Epidermal melanocyte (primary cell): ENCODE results near the gene SSC5D.
"Not testable (repeated sequence)": the region's sequence is repeated elsewhere in the genome, so short reads cannot be mapped to it uniquely, and the experiment has no call there.

Experiments
- DNase-seq: peaks from one replicate; pipeline ENCODE4 v3.0.0; 2011; ENCODE audit warnings: low spot score; ENCODE audit not compliant: insufficient read length

SSC5D gene

DNA sequence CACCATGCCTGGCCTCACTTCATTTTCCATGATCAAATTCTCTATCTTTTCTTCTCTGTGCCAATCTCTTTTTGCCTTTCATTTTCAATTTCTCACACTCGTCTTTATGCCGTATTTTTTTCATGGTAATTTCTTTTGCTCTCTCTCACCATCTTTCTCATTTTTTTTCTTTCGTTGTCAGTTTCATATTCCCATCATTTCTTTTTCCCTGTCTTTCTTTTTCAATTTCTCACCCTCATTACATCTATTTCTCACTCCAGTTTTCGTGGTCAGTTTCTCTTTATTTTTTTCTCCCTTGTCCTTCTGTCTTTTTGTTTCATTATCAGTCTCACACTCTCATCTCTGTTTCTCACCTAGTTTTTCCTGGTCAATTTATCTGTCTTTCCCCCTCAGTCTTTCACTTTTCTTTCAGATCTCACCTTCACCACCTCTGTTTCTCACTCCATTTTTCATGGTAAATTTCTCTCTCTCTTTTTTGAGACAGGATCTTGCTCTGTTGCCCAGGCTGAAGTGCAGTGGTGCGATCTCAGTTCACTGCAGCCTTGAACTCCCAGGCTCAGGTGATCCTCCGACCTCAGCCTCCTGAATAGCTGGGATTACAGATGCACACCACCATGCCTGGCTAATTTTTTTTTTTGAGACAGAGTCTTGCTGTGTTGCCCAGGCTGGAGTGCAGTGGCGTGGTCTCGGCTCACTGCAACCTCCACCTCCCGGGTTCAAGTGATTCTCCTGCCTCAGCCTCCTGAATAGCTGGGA lies 14.1 kb downstream of the SSC5D start:
- no peak for DNase-seq

DNA sequence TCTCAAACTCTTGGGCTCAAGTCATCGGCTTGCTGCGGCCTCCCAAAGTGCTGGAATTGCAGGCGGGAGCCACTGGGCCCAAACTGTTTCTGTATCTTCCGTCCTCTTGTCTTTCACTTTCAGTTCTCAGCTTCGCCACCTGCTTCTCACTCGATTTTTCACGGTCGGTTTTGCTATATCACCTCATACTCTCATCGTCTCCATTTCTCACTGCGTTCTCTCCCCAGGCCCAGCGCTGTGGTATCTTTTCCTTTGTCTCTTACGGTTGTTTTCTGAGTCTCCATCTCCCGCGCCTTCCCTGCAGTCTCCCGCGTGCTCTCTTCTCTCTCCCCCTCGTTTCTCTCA lies 14.9 kb downstream of the SSC5D start:
- no peak for DNase-seq

DNA sequence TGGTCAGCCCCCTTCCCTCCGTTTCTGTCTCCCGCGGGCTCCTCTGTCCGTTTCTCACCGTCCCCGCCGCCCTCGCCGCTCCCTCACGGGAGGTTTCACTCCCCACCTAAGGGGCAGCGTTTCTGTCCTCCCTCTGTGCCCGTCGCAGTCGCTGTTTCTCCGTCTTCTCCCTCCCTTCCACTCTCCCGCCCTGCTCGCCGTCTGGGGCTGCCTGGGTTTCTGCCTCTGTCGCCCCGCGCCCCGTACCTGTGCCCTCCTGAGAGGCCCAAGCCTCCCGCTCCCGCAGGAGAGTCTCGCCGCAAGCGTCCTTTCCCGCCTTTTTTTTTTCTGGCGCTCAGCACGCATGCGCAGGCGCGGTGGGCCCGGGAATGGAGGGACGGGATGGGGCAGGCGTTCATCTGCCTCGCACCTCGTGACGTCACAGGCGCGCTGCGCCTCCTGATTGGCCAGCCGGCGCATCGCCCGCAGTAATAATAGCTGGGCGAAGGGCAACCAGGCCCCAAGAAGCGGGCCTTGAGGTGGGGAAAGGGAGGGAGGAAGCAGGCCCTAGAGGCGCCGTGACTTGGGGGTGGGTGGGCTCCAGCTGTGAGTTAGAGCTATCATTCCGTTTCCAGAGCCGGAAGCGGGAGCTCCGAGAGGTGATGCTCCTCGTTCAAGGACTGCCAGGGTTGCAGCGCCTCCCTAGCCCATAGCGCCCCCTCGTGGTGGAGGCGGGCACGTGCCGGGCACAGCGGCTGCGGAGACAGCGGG lies 15.4 kb downstream of the SSC5D start:
- DNase-seq: peak; percentile 97

DNA sequence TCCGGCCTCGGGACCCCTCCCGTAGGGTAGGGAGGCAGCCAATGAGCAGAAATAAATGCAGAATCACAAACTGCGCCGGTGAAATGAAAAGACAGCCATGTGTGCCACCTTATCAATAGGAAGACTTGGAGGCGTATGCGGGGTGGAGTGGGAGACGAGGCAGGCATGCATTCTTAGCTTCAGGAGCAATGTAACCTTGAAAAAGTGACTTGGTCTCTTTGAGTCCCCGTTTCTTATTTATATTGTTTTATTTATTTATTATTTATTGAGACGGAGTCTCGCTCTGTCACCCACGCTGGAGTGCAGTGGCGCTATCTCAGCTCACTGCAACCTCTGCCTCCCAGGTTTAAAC lies 16.0 kb downstream of the SSC5D start:
- no peak for DNase-seq

DNA sequence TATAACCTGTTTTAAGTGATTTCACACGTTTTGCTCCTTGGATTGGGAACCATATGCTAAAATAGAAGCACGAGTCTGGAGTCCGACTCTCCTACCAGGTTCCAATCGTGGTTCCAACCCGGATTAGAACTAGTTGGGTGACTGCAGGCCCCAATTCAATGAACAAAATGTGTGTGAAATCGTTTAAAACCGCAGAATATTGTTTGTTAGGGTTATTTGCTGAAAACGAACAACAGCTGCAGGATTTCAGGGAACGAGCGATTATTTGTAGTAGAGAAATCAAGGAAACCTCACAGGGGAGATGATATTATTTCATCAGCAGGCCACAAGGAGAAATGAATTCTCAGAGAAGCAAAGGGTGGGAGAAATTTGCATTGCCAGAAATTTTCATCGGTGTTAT lies 16.7 kb downstream of the SSC5D start:
- DNase-seq: no peak

DNA sequence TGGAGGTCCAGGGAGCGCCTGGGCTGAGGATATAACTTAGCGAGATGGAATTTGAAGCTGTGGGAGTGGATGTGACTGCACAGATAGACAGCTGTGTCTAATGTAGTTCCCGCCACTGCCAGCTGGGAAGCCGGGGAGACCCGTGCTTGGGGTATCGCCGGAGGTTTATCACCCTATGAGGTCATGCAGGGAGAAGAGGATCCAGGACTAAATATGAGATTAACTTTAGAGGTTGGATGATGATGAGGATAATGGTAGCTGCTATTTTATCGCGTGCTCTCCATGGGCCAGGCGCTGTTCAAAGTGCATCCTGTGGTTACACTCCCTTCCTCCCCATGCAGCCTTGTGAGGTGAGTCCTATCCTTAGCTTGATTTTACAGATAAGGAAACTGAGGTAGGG lies 19.9 kb downstream of the SSC5D start:
- DNase-seq: no peak

DNA sequence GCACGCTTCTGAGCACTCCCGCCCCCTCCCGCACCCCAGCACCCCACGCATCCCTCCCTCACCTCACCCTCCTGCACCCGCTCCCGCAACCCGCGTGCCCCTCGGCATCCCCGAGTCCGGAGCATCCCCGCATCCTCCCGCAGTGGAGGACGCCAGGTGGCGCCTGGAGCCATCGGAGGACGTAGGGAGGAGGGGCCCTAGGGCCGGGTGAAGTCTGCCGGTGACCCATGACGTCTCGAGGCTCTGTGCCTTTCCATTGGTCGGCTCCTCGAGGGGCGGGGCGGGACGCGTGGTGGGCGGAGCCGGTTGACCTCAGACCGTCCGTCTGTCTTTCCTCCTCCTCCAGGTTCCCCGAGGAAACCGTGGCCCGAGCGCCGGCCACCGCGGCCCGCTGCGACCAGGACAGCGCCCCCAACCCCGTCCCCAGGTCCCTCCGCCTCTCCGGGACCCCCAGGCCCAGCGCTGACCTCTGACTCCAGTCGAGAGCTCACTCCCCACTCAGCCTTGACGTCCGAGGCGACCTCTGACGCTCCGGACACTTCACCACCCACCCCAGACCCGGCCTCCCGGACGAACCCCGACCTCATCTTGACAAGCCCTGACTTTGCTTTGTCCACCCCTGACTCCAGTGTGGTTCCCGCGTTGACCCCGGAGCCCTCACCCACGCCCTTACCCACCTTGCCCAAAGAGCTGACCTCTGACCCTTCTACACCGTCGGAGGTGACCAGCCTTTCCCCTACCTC lies 28.8 kb downstream of the SSC5D start:
- DNase-seq: peak; percentile 100

DNA sequence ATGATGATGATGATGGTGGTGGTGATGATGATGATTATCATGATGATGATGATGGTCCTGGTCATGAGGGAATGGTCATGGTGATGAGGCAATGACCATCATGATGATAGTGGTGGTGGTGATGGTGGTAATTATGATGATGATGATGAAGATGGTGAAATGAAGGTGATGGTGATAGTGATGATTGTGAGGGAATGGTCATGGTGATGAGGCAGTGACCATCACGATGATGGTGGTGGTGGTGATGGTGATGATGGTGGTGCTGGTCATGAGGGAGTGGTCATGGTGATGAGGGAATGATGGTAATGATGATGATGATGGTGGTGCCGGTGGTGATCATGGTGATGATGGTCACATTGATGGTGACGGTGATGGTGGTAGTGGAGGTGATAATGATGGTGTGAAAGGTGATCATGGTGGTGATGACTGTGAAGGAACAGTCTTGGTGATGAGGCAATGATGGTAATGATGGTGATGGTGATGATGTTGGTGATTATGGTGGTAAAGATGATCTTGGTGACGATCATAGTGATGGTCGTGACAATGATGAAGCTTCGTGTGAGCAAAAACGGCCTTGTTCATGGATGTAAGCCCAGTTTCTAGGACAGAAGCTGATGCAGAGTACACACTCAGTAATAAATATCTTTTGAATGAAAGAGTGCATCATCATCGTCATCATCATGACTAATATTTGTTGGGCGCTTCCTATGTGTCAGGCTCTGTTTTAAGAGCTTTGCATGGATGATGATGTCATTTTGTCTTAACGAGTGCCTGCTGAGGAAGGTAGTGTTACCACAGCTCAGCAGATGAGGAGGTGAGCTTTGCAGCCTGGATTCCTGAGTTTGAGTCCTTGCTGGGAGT lies 31.4 kb downstream of the SSC5D start:
- no peak for DNase-seq

DNA sequence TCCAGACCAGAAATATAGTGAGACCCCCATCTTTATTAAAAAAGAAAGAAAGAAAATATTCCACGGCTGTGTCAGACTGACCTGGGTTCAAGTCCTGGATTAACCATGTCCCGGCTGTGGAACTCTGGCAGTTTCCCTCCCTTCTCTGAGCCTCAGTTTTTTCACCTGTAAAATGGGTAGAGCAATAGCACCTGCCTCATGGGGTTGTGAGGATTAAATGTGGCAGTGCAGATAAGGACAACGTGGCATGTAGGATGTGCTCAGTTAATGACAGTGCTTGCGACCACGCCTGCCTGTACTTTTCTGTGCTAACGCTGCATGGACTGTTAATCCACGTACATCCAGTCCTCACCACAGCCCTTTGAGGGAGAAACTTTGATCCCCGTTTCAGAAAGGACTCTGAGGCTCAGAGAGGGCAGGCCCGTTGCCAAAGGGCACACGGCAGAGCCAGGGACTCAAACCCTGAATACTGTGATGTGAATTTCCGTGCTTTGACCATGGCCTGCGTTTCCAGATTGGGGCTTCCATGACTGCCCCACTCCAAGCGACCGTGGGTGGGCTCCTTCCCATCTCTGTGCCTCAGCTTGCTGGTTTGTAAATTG lies 32.6 kb downstream of the SSC5D start:
- no peak for DNase-seq

DNA sequence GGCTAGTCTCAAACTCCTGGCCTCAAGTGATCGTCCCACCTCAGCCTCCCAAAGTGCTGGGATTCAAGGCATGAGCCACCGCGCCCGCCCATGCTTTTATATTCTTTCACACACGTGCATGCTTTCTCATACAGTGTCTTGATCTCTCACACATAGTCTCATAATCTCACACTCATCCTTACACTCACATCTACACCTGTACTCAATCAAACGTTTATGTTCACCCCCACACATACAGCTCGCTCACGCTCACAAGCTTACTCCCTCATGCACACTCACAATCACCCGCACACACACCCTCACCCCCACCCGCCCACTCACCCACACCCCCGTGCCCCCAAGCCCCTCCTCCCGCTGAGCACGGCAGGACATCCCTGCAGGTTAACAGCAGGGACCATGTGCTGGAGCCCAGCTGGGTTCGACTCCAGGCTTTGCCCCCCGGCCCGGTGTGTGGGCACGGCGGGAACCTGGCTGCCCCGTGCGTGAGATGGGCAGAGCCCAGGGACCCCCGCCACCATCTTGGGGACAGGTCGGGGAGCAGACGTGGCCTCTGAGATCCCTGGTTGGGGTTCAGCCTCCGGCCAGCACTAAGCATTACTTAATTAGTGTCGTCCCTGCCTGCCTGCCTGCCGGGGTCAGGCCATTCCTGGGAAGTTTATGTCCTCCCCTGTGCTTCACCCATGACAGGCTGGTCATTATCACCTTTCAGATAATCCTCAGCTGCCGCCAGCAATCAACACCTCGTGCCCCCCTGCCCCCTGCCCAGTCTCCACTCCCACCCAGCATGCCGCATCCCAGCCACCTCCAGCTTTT lies 37.3 kb downstream of the SSC5D start:
- DNase-seq: no peak

DNA sequence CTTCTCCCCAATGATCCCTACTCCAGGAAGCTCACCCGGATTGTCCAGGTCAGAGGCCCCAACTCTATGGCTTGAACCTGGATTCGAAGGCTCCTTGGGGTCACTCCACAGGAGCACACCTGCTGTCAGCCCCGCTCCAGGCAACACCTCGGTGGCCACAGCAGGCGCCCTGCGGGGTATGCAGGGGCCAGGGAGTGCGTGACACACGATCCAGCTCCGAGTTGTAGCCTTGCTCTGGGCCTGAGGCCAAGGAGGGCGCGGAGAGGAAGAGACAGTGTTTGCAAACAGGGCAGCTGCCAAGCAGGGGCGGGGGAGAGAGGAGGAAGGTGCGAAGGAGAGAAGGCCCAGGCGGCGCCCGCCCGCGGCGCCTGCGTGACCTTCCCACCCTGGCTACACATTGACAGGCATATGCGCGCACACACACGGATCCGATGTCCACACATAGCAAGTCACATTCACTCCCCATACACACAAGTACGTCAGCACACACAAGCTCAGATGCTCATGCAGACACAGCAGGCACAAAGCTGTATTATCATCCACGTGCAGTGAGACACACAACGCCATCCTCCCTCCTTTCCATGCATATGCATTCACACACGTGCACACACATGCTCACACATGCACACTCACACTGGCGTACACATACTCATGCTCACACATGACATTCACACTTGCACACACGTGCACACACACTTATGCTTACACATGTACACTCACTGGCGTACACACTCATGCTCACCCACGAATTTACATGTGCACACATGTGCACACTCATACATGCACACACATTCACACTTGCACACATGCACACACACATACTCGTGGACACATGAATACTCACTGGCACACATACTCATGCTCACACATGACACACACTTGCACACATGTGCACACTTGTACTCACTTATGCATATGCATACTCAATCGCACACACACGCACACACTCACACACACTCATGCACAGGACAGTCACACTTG lies 38.3 kb downstream of the SSC5D start:
- DNase-seq: no peak

DNA sequence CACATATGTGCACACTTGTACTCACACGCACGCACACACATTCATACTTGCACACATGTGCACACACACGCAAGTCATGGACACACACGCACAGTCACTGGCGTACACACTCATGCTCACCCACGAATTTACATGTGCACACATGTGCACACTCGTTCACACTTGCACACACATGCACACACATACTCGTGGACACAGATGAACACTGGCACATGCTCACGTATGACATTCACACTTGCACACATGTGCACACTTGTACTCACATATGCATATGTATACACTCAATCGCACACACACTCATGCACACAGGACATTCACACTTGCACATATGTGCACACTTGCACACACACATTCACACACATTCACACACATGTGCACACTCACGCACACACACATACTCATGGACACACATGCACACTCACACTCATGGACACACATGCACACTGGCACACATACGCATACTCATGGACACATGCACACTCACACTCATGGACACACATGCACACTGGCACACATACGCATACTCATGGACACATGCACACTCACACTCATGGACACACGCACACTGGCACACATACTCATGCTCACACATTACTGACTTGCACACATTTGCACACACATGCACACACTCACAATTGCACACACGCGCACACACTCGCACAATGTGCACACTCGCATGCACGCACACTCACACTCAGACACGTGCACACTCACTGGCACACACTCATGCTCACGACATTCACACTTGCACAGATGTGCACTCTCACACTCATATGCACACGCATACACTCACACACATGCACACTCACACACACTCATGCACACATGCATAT lies 39.2 kb downstream of the SSC5D start:
- no peak for DNase-seq

DNA sequence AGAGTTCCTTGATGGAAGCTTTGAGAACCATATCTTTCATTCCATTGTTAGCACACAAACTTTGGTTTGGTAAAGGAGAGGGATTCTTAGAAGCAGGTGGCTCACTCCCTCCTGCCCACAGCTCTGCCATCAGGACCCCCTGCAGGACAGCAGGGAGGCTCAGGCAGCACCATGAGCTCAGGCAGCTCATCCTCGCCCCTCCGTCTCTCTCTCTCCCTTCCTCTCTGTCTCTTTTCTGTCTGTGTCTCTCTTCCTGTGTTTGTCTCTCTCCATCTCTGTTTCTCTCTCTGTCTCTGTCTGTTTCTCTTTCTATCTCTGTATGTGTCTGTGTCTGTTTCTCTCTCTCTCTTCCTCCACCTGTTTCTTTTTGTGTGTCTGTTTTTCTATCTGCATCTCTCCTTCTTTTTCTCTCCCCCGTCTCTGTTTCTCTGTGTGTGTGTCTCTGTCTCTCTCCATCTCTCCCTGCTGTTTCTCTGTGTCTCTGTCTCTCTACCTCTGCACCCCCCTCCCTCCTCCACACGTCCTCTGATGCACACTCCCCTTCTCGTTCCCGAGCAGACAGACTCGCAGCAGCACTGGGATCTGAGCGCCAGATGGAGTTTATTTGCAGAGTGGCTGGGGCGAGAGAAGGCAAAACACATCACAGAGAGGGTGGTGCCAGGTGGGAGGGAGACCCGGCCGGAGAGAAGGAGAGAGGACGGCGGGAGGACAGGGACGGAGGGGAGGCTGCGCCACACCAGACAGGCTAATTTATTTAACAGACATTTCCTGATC lies 40.0 kb downstream of the SSC5D start:
- no peak for DNase-seq

DNA sequence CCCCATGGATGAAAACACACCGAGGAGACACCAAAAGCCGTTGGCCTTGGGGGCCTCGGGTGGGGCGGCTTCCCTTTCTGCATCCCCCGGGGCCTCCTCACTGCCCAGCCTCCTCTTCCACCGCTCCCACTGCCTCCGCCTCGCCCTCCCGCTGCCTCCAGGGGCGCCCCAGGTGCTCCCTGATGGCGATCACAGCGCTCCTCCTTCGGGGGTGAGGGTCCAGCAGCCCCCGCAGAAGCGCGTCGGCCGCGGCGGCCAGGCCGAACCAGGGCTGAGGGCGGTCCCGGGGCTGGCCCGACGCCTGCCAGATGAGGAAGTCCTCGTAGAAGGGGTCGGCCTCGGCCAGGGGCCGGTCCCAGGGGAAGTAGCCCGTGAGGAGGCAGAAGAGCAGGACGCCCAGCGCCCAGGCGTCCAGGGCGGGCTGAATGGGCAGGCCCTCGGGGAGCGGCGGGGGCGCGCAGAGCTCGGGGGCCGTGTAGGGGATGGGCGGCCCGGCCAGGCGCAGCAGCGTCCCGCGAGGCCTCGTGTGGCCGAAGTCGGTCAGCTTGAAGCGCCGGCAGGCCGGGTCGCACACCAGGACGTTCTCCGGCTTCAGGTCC lies 41.5 kb downstream of the SSC5D start:
- DNase-seq: no peak

DNA sequence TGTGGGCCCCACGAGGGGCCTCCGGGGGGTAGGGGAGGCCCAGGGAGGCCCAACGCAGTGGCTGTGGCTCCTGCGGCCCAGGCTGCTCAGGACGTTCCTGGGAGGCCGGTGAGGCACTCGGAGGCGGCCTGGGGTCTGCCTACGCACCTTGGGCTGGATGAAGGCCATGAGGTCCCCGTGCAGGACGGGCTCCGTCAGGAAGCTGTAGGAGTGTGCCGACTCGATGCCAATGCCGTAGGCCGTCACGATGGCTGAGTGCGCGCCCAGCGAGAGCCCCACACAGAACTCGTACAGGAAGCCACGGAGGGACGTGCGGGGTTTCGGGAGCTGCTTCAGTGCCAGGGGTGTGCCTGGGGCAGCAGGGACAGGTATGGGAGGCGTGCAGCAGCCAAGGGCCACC lies 42.8 kb downstream of the SSC5D start:
- DNase-seq: no peak

DNA sequence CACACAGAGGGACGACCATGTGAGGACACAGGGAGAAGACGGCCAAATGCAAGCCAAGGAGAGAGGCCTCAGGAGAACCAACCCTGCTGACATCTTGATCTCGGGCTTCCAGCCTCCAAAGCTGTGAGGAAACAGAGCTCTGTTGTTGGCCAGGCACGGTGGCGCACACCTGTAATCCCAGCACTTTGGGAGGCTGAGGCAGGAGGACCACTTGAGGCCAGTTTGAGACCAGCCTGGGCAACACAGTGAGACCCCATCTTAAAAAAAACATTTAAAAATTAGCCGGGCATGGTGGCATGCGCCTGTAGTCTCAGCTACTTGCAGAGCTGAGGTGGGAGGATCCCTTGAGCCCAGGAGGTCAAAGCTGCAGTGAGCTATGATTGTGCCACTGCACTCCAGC lies 46.0 kb downstream of the SSC5D start:
- DNase-seq: not testable (repeated sequence)
